Activated T-helper 2 cell treated with anti-CD3 and anti-CD28 coated beads, Interferon-gamma antibody, Interleukin-2, Interleukin-4, amounts not matched to agents 10 μg/mL and 5 μg/mL and 100 μg/mL, durations not matched to agents 14 hours and 24 hours and 36 hours (primary cell): ENCODE data around the gene HNRNPR. TPM values are rescaled to one million over a fixed set of nuclear protein-coding genes. Genes with fewer than 3 reads are reported as not detected.
A peak's percentile ranks its signal among the peaks of the same experiment; 100 is the strongest.
"Not testable (repeated sequence)": the region's sequence is repeated elsewhere in the genome, so short reads cannot be mapped to it uniquely, and the experiment has no call there.

Source experiments
- DNase-seq: peaks from one replicate; pipeline ENCODE4 v3.0.0; 2021; ENCODE audit warnings: low spot score
- H3K27ac Mint-ChIP-seq: one replicate; pipeline ENCODE4 v1.8.0; 2021; ENCODE audit warnings: mixed read lengths
- H3K27me3 Mint-ChIP-seq: one replicate; pipeline ENCODE4 v1.8.0; 2021; ENCODE audit warnings: low read depth, mixed read lengths
- H3K36me3 Mint-ChIP-seq: one replicate; pipeline ENCODE4 v1.8.0; 2021; ENCODE audit warnings: low read depth, mixed read lengths
- H3K4me1 Mint-ChIP-seq: one replicate; pipeline ENCODE4 v1.8.0; 2021; ENCODE audit warnings: low read depth, mixed read lengths
- H3K4me3 Mint-ChIP-seq: one replicate; pipeline ENCODE4 v1.8.0; 2021; ENCODE audit warnings: low read depth, mild to moderate bottlenecking, moderate library complexity, mixed read lengths
- H3K9me3 Mint-ChIP-seq: one replicate; pipeline ENCODE4 v1.8.0; 2021; ENCODE audit warnings: mixed read lengths
- intact Hi-C: fragments of 100-400 bp; cut with micrococcal nuclease; formaldehyde crosslinking; loops from one replicate; pipeline ENCODE4 v1.15.1; 2023
- total RNA-seq: library from RNA; stranded (reverse); gene quantifications from 2 replicates; pipeline ENCODE4 v1.2.3, GENCODE V29; 2022

HNRNPR gene
- total RNA-seq, 1 donor from 2014 or later = 237 TPM

- Mint-ChIP-seq H3K36me3 (no peaks in the 10 kb centered on the region), H3K4me1 (no peaks in the 10 kb centered on the region), H3K4me3 (no peak overlapping the region), H3K9me3 (no peaks in the 10 kb centered on the region), H3K27ac (no peak overlapping the region), H3K27me3 (no peaks in the 10 kb centered on the region)
- intact Hi-C loops = no loop called here
- no peak for DNase-seq
These were observed 33.1 kb upstream of the HNRNPR start for GRCh38 chr1:23376890-23377811.

GRCh38 chr1:23374079-23374735, 30.1 kb upstream of the HNRNPR start:
- H3K4me3 Mint-ChIP-seq, H3K27me3 Mint-ChIP-seq, H3K9me3 Mint-ChIP-seq, H3K36me3 Mint-ChIP-seq, intact Hi-C loops, H3K27ac Mint-ChIP-seq, DNase-seq: not testable (repeated sequence)
- H3K4me1 Mint-ChIP-seq = peaks cover 17% of the 10 kb centered on the region

GRCh38 chr1:23371987-23372880, 28.1 kb upstream of the HNRNPR start:
- Mint-ChIP-seq H3K4me3 (no peak overlapping the region), H3K36me3 (peaks cover 5% of the 10 kb centered on the region), H3K27ac (no peak overlapping the region), H3K9me3 (peaks cover 4% of the 10 kb centered on the region), H3K4me1 (peaks cover 23% of the 10 kb centered on the region), H3K27me3 (no peaks in the 10 kb centered on the region)
- intact Hi-C loops = no loop called here
- DNase-seq = no peak

GRCh38 chr1:23370709-23371584, 26.9 kb upstream of the HNRNPR start:
- H3K36me3 Mint-ChIP-seq = peaks cover 18% of the 10 kb centered on the region
- H3K27me3 Mint-ChIP-seq = no peaks in the 10 kb centered on the region
- H3K27ac Mint-ChIP-seq = no peak overlapping the region
- H3K9me3 Mint-ChIP-seq = peaks cover 17% of the 10 kb centered on the region
- no peak for DNase-seq
- intact Hi-C loops = no loop called here
- H3K4me1 Mint-ChIP-seq = peaks cover 28% of the 10 kb centered on the region
- H3K4me3 Mint-ChIP-seq = peak overlapping the region; percentile 45

- Mint-ChIP-seq H3K27ac (peak overlapping the region; percentile 47), H3K27me3 (no peaks in the 10 kb centered on the region)
- intact Hi-C loops = no loop called here
These were observed 26.2 kb upstream of the HNRNPR start for GRCh38 chr1:23370330-23370708.

GRCh38 chr1:23369335-23370013, 25.4 kb upstream of the HNRNPR start, which contains the start of gene ZNF436:
TSS of gene ZNF436 (minus strand) at chr1:23369836. CDS start at chr1:23368005, 1,831 bp downstream.
- Mint-ChIP-seq H3K36me3 (peaks cover 32% of the 10 kb centered on the region), H3K27me3 (no peaks in the 10 kb centered on the region), H3K27ac (peak within 1 kb of the TSS; percentile 97), H3K4me3 (peak within 1 kb of the TSS; percentile 94), H3K9me3 (peaks cover 19% of the 10 kb centered on the region), H3K4me1 (peaks cover 28% of the 10 kb centered on the region)
- intact Hi-C loops = no loop called here
- DNase-seq = no peak

More at GRCh38 chr1:23370330-23370708, 26.2 kb upstream of the HNRNPR start:
- no peak for DNase-seq
- Mint-ChIP-seq H3K4me3 (peak overlapping the region; percentile 94), H3K4me1 (peaks cover 28% of the 10 kb centered on the region), H3K36me3 (peaks cover 25% of the 10 kb centered on the region), H3K9me3 (peaks cover 19% of the 10 kb centered on the region)

- H3K4me1 Mint-ChIP-seq = peaks cover 28% of the 10 kb centered on the region
- H3K4me3 Mint-ChIP-seq = peak overlapping the region; percentile 94
- no peaks in the 10 kb centered on the region for H3K27me3 Mint-ChIP-seq
- H3K27ac Mint-ChIP-seq = peak overlapping the region; percentile 97
- peak; percentile 85 for DNase-seq
- peaks cover 39% of the 10 kb centered on the region for H3K36me3 Mint-ChIP-seq
- peaks cover 20% of the 10 kb centered on the region for H3K9me3 Mint-ChIP-seq
- intact Hi-C loops = loop anchor here (1.0 kb wide), 2 partner anchors 24 to 324 kb away; partner anchors contain the start of gene HNRNPR
These were observed 24.7 kb upstream of the HNRNPR start for GRCh38 chr1:23368562-23369334.

- H3K36me3 Mint-ChIP-seq = peaks cover 47% of the 10 kb centered on the region
- peak overlapping the region; percentile 94 for H3K4me3 Mint-ChIP-seq
- peaks cover 28% of the 10 kb centered on the region for H3K4me1 Mint-ChIP-seq
- intact Hi-C loops = loop anchor here (1.0 kb wide), 2 partner anchors 24 to 324 kb away; partner anchors contain the start of gene HNRNPR
- peaks cover 27% of the 10 kb centered on the region for H3K9me3 Mint-ChIP-seq
- peak overlapping the region; percentile 97 for H3K27ac Mint-ChIP-seq
- H3K27me3 Mint-ChIP-seq = no peaks in the 10 kb centered on the region
- DNase-seq = peak; percentile 99
These were observed 23.9 kb upstream of the HNRNPR start for GRCh38 chr1:23367791-23368561.

- DNase-seq = no peak
- intact Hi-C loops = no loop called here
- H3K9me3 Mint-ChIP-seq = peaks cover 33% of the 10 kb centered on the region
- H3K27ac Mint-ChIP-seq = peak overlapping the region; percentile 97
- no peaks in the 10 kb centered on the region for H3K27me3 Mint-ChIP-seq
- H3K36me3 Mint-ChIP-seq = peaks cover 53% of the 10 kb centered on the region
- peak overlapping the region; percentile 94 for H3K4me3 Mint-ChIP-seq
- H3K4me1 Mint-ChIP-seq = peaks cover 28% of the 10 kb centered on the region
These were observed 23.3 kb upstream of the HNRNPR start for GRCh38 chr1:23367451-23367790.

DNA sequence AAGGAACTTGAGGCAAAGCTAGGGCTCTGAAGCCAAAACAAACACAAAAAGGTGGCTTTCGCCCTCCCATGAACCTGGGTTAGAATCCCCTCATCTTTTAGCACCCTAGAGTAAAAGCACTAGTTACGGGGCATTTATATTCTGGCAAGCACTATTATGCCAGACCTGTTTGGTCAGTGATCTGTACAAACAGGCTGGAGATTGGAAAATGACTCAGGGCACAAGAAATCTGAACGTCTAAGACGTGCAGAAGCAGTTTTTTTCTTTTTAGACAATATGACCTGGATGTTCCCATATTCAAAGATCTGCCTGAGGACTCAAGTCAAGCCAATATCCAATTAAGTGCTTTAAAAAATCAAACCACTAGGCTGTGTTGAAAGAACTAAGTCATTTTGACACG, 22.5 kb upstream of the HNRNPR start:
- Mint-ChIP-seq H3K4me1 (peaks cover 28% of the 10 kb centered on the region), H3K27ac (no peak overlapping the region), H3K27me3 (no peaks in the 10 kb centered on the region), H3K36me3 (peaks cover 61% of the 10 kb centered on the region), H3K9me3 (peaks cover 39% of the 10 kb centered on the region), H3K4me3 (peak overlapping the region; percentile 94)
- intact Hi-C loops = no loop called here
- DNase-seq = no peak
